GM12878 (cell line): Measurements from ENCODE around the gene FUT3. TPM values are rescaled to one million over a fixed set of nuclear protein-coding genes. Genes with fewer than 3 reads are reported as not detected.

ENCODE experiments used
- ATAC-seq: fragments of 200-7000 bp; cut with Tn5 transposase; 3 replicates; pipeline ENCODE4 v1.9.1; 2020; ENCODE audit warnings: mild to moderate bottlenecking, moderate library complexity
- BruUV-seq: library from RNA; stranded (reverse); fragments of 400-500 nt; replicated peaks from 2 replicates; lab custom pipeline; 2021; lab: Mats Ljungman, UMichigan
- CTCF ChIA-PET: fragments of 300-600 bp; sonication (Branson Sonifier 250); formaldehyde crosslinking; extraction: SDS; loops from one replicate; lab custom pipeline; 2021; ENCODE audit warnings: inconsistent platforms; lab: Yijun Ruan, JAX
- POLR2A ChIA-PET: fragments of 350-600 bp; formaldehyde crosslinking; extraction: SDS; loops from one replicate; lab custom pipeline; 2021; ENCODE audit warnings: inconsistent platforms; lab: Charles Lee
- RAD21 ChIA-PET: fragments of 300-600 bp; sonication (Branson Sonifier 250); formaldehyde crosslinking; loops from one replicate; lab custom pipeline; 2023; ENCODE audit warnings: antibody characterized with exemption; ENCODE audit not compliant: unreplicated experiment; lab: Charles Lee
- SMC1A ChIA-PET: fragments of 300-600 bp; sonication (Branson Sonifier 250); formaldehyde crosslinking; loops from one replicate; lab custom pipeline; 2023; ENCODE audit not compliant: unreplicated experiment, uncharacterized antibody; lab: Charles Lee
- DNase-seq: peaks from one replicate; pipeline ENCODE4 v3.0.0-alpha.2; 2011; ENCODE audit warnings: low read depth, low spot score
- FAIRE-seq: peaks from 3 replicates; lab custom pipeline; 2011; peaks lifted over from hg19 to GRCh38; lab: Jason Lieb, UNC
- H2AFZ ChIP-seq: 2 replicates; pipeline ENCODE4 v1.6.0; 2011; ENCODE audit warnings: low read depth, low read length, control low read depth; ENCODE audit not compliant: control insufficient read depth
- H3K27ac ChIP-seq: 2 replicates; pipeline ENCODE4 v1.5.1; 2011; ENCODE audit warnings: control low read depth; ENCODE audit not compliant: control insufficient read depth, insufficient read depth
- H3K27me3 ChIP-seq, 2 experiments: replicated peaks in 1 of 2; 2 replicates each; pipeline versions ENCODE4 v1.6.0 to v1.6.1; 2011; ENCODE audit warnings: low read length in 1 of 2; ENCODE audit not compliant: control insufficient read depth in 2 of 2, insufficient read depth in 2 of 2
- H3K36me3 ChIP-seq, 2 experiments: 2 replicates each; pipeline ENCODE4 v1.5.1; 2011; ENCODE audit warnings: low read length in 1 of 2; ENCODE audit not compliant: control insufficient read depth in 2 of 2, insufficient read depth in 2 of 2
- H3K4me1 ChIP-seq: 2 replicates; pipeline ENCODE4 v1.6.1; 2011; ENCODE audit warnings: mild to moderate bottlenecking, low read length, moderate library complexity, mixed read lengths; ENCODE audit not compliant: control insufficient read depth, insufficient read depth
- H3K4me2 ChIP-seq: 2 replicates; pipeline ENCODE4 v1.6.0; 2011; ENCODE audit warnings: control low read depth; ENCODE audit not compliant: control insufficient read depth, insufficient read depth
- H3K4me3 ChIP-seq: fragments of 200-600 bp; sonication (generic); 2 replicates; pipeline ENCODE4 v1.5.1; 2016
- H3K79me2 ChIP-seq: 2 replicates; pipeline ENCODE4 v1.6.0; 2011; ENCODE audit warnings: low read length; ENCODE audit not compliant: control insufficient read depth, insufficient read depth
- H3K9ac ChIP-seq: 2 replicates; pipeline ENCODE4 v1.8.0; 2011; ENCODE audit warnings: low read length, control low read depth, mixed read lengths; ENCODE audit not compliant: control insufficient read depth, insufficient read depth
- H3K9me3 ChIP-seq: replicated peaks from 3 replicates; pipeline ENCODE4 v1.5.1; 2011; ENCODE audit warnings: mild to moderate bottlenecking, low read length; ENCODE audit not compliant: control insufficient read depth, insufficient read depth
- H4K20me1 ChIP-seq: 2 replicates; pipeline ENCODE4 v1.6.0; 2011; ENCODE audit not compliant: control insufficient read depth, insufficient read depth
- EGR1 ChIP-seq, 2 experiments: IDR thresholded peaks; 1 replicate in 1 of 2; 2 replicates in 1 of 2; pipeline ENCODE4 v1.6.1; 2011 to 2012; ENCODE audit warnings: low read depth in 2 of 2, low read length in 2 of 2, borderline replicate concordance in 1 of 2, mild to moderate bottlenecking in 1 of 2, moderate library complexity in 1 of 2
- ESRRA ChIP-seq: IDR thresholded peaks from 2 replicates; pipeline ENCODE4 v1.6.1; 2012; ENCODE audit warnings: mild to moderate bottlenecking, low read length, improper control_type of control experiment
- SREBF2 ChIP-seq: IDR thresholded peaks from 2 replicates; pipeline ENCODE4 v1.6.1; 2012; ENCODE audit warnings: mild to moderate bottlenecking, low read length
- SRF ChIP-seq, 2 experiments: IDR thresholded peaks; 2 replicates each; pipeline ENCODE4 v1.6.1; 2011; ENCODE audit warnings: low read depth in 2 of 2, low read length in 2 of 2, mild to moderate bottlenecking in 1 of 2, moderate library complexity in 1 of 2
- SUPT20H ChIP-seq: IDR thresholded peaks from 2 replicates; pipeline ENCODE4 v1.6.1; 2011; ENCODE audit warnings: low read depth, mild to moderate bottlenecking, low read length, moderate library complexity, borderline replicate concordance; ENCODE audit not compliant: control insufficient read depth
- TBL1XR1 ChIP-seq: IDR thresholded peaks from 2 replicates; pipeline ENCODE4 v1.6.1; 2012; ENCODE audit warnings: low read depth, low read length, improper control_type of control experiment
- ZBED1 ChIP-seq: IDR thresholded peaks from 2 replicates; pipeline ENCODE4 v1.6.1; 2016; ENCODE audit warnings: borderline replicate concordance
- ZNF622 ChIP-seq: fragments of 450-650 bp; IDR thresholded peaks from 2 replicates; pipeline ENCODE4 v1.6.1; 2017; ENCODE audit warnings: mild to moderate bottlenecking, inconsistent platforms
- WGBS: methylation state at CpG from one replicate; pipeline ENCODE4 v1.1.6; 2016; ENCODE audit warnings: low lambda C conversion rate; ENCODE audit not compliant: insufficient replicate concordance, insufficient coverage; ENCODE audit errors: missing lambda C conversion rate; 5-methylcytosine and 5-hydroxymethylcytosine counted together
- in situ Hi-C: fragments of 300-500 bp; cut with MboI; formaldehyde crosslinking; loops from 9 replicates; pipeline ENCODE4 v1.14.3; 2018; ENCODE audit warnings: mixed read lengths
- intact Hi-C: fragments of 100-400 bp; cut with micrococcal nuclease; formaldehyde crosslinking; loops from one replicate; pipeline ENCODE4 v1.14.2; 2022; ENCODE audit not compliant: unreplicated experiment
- polyA plus RNA-seq, 11 experiments: library from polyadenylated mRNA; depleted of rRNA in 4 of 11; unstranded in 6 of 11; stranded (reverse) in 5 of 11; fragments of >200 nt; fragmentation: Nextera tagmentation in 4 of 11; fragmentation: Illumina TruSeq in 1 of 11; extraction: Ambion mirVana in 4 of 11; extraction: Trizol in 1 of 11; gene quantifications; 1 replicate in 1 of 11; 2 replicates in 10 of 11; pipeline versions ENCODE4 v1.2.1 to v1.2.3, GENCODE V29; 2011 to 2016; ENCODE audit warnings: inconsistent platforms in 2 of 11, missing spikeins in 2 of 11, low read depth in 1 of 11
- total RNA-seq, 4 experiments: library from RNA; depleted of rRNA in 3 of 4; stranded (reverse); fragments of >200 nt in 3 of 4; fragmentation: Illumina TruSeq in 1 of 4; extraction: Trizol in 1 of 4; gene quantifications; 2 replicates each; pipeline versions ENCODE4 v1.2.1 to v1.2.3, GENCODE V29; 2013 to 2021
- TF ChIP-seq, protein P1 (sequence below): IDR thresholded peaks from 2 replicates; pipeline ENCODE4 v1.6.1; 2011; ENCODE audit warnings: borderline replicate concordance, low read depth, mild to moderate bottlenecking, moderate library complexity, low read length; ENCODE audit not compliant: insufficient read depth, poor library complexity, severe bottlenecking
- TF ChIP-seq, protein P2 (sequence below): IDR thresholded peaks from 2 replicates; pipeline ENCODE4 v1.6.1; 2011; ENCODE audit warnings: borderline replicate concordance, low read depth, mild to moderate bottlenecking, moderate library complexity, mixed read lengths, low read length; ENCODE audit not compliant: insufficient read depth; ENCODE audit errors: extremely low read length
- TF ChIP-seq, protein P3 (sequence below): IDR thresholded peaks from 2 replicates; pipeline ENCODE4 v1.6.1; 2011; ENCODE audit warnings: mild to moderate bottlenecking, low read depth, low read length, moderate library complexity; ENCODE audit not compliant: insufficient replicate concordance
- TF ChIP-seq, protein P4 (sequence below): fragments of 450-650 bp; IDR thresholded peaks from 2 replicates; pipeline ENCODE4 v1.6.1; 2017; ENCODE audit warnings: mild to moderate bottlenecking, moderate library complexity

FUT3 gene
- total and polyA plus RNA-seq, 10 of the 15 experiments (the other 5 are each of a cell fraction or from before 2014, with no cell fraction given), result 0.04 to 0.31 (median 0.07) TPM; not detected in 7

DNA sequence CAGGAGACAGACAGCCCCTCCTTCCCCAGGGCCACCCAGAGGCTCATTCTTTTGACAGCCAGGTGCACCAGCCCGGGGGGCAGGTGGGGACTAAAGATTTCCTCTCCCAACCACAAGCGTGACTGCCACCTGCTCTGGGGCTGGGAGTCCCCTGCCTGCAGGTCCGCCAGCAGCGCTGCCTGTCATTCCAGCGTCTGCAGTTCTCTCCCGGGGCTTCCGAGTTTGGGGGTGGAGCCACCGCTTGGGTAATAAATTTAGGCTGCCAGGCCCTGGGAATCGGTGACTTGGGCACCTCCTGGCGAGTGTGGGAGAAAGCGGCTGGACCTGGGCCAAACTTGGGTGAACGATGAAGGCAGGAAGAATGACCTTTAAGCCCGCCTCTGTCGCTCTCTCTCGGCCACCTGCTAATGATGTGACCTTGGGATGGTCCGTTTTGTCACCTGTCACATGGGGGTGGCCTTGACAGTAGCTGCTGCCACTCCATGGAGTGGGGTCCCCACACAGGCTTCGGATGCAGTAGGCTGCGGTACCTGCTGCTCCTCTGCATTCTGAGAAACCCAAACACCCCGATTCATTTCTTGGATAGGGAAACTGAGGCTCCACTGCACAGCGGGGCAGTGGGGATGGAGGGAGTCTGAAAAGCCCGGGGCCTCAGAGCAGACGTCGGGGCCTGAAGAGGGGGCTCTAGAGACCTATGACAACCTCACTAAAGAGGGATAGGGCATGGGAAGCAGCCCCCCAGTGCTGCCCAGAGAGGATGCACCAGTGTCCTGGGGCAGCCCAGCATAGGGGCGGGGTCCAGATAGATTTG, 24.5 kb downstream of the FUT3 start (continued):
- TF ChIP-seq ESRRA, result no peak

DNA sequence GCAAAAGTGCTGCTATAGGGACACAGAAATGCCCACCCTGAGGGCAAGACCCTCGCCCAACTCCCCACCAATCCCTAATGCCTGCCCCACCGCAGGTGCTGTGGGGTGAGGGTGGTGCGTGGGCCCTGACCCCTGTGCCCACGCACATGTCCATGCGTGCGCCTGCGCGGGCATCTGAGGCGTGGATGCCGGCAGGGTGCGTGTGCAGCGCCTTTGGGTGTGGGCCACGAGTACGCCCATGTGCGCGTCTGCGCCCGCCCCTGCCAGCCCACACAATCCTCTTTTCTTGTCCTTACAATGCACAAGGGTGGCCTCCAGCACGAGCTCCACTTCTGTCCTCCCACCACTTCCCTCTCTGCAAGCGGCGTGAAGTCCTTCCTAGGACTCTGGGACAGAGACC, 26.1 kb downstream of the FUT3 start:
- Histone ChIP-seq H3K9me3 (no peaks in the 10 kb centered on the region), H3K4me1 (peaks cover 24% of the 10 kb centered on the region), H3K9ac (no peak overlapping the region), H3K27me3 (peaks cover 0 to 4% of the 10 kb centered on the region in 2 experiments; a peak in 2 of 4 replicates), H3K36me3 (no peaks in the 10 kb centered on the region), H3K27ac (no peak overlapping the region), H3K4me2 (no peak overlapping the region), H2AFZ (no peak overlapping the region), H3K4me3 (no peak overlapping the region), H4K20me1 (no peaks in the 10 kb centered on the region), H3K79me2 (no peaks in the 10 kb centered on the region)
- in situ Hi-C loops, result no loop called here
- FAIRE-seq (no peak), DNase-seq (no peak), ATAC-seq (no peak)
- ChIA-PET POLR2A (no interaction called here), CTCF (interaction anchor here (1.1 kb wide), 1 partner anchor 21 kb away, joined by 4 read pairs; no protein-coding TSS in a partner anchor), SMC1A (no interaction called here), RAD21 (no interaction called here)
- whole genome bisulfite sequencing, result 88% methylated on average over 15 of the region's 21 CpGs
- intact Hi-C loops, result no loop called here
- BruUV-seq, result no TSS peak
- no peak for TF ChIP-seq SRF (IDR thresholded peaks at IDR 0.05; ENCODE audit: low read depth in 2 of 2, low read length in 2 of 2)
- no peak for TF ChIP-seq EGR1 (IDR thresholded peaks at IDR 0.05; ENCODE audit: borderline replicate concordance in 1 of 2, low read depth in 2 of 2, low read length in 2 of 2)
- TF ChIP-seq TBL1XR1, result no peak
- no peak for TF ChIP-seq SREBF2
- TF ChIP-seq ZBED1, result no peak
- TF ChIP-seq ZNF622, result no peak
- TF ChIP-seq, protein P1, sequence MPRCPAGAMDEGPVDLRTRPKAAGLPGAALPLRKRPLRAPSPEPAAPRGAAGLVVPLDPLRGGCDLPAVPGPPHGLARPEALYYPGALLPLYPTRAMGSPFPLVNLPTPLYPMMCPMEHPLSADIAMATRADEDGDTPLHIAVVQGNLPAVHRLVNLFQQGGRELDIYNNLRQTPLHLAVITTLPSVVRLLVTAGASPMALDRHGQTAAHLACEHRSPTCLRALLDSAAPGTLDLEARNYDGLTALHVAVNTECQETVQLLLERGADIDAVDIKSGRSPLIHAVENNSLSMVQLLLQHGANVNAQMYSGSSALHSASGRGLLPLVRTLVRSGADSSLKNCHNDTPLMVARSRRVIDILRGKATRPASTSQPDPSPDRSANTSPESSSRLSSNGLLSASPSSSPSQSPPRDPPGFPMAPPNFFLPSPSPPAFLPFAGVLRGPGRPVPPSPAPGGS, result no peak
- TF ChIP-seq, protein P2, sequence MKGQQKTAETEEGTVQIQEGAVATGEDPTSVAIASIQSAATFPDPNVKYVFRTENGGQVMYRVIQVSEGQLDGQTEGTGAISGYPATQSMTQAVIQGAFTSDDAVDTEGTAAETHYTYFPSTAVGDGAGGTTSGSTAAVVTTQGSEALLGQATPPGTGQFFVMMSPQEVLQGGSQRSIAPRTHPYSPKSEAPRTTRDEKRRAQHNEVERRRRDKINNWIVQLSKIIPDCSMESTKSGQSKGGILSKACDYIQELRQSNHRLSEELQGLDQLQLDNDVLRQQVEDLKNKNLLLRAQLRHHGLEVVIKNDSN, result no peak
- TF ChIP-seq, protein P3, sequence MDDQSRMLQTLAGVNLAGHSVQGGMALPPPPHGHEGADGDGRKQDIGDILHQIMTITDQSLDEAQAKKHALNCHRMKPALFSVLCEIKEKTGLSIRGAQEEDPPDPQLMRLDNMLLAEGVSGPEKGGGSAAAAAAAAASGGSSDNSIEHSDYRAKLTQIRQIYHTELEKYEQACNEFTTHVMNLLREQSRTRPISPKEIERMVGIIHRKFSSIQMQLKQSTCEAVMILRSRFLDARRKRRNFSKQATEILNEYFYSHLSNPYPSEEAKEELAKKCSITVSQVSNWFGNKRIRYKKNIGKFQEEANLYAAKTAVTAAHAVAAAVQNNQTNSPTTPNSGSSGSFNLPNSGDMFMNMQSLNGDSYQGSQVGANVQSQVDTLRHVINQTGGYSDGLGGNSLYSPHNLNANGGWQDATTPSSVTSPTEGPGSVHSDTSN, result no peak
- TF ChIP-seq, protein P4, sequence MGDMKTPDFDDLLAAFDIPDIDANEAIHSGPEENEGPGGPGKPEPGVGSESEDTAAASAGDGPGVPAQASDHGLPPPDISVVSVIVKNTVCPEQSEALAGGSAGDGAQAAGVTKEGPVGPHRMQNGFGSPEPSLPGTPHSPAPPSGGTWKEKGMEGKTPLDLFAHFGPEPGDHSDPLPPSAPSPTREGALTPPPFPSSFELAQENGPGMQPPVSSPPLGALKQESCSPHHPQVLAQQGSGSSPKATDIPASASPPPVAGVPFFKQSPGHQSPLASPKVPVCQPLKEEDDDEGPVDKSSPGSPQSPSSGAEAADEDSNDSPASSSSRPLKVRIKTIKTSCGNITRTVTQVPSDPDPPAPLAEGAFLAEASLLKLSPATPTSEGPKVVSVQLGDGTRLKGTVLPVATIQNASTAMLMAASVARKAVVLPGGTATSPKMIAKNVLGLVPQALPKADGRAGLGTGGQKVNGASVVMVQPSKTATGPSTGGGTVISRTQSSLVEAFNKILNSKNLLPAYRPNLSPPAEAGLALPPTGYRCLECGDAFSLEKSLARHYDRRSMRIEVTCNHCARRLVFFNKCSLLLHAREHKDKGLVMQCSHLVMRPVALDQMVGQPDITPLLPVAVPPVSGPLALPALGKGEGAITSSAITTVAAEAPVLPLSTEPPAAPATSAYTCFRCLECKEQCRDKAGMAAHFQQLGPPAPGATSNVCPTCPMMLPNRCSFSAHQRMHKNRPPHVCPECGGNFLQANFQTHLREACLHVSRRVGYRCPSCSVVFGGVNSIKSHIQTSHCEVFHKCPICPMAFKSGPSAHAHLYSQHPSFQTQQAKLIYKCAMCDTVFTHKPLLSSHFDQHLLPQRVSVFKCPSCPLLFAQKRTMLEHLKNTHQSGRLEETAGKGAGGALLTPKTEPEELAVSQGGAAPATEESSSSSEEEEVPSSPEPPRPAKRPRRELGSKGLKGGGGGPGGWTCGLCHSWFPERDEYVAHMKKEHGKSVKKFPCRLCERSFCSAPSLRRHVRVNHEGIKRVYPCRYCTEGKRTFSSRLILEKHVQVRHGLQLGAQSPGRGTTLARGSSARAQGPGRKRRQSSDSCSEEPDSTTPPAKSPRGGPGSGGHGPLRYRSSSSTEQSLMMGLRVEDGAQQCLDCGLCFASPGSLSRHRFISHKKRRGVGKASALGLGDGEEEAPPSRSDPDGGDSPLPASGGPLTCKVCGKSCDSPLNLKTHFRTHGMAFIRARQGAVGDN, result no peak
- no peak for TF ChIP-seq SUPT20H
